Measurements from ENCODE around the gene NUP210L. TPM values are rescaled to one million over a fixed set of nuclear protein-coding genes. Genes with fewer than 3 reads are reported as not detected.

The NUP210L gene
- total and polyA plus RNA-seq, 2 experiments from 2014 or later, result not detected

DNA sequence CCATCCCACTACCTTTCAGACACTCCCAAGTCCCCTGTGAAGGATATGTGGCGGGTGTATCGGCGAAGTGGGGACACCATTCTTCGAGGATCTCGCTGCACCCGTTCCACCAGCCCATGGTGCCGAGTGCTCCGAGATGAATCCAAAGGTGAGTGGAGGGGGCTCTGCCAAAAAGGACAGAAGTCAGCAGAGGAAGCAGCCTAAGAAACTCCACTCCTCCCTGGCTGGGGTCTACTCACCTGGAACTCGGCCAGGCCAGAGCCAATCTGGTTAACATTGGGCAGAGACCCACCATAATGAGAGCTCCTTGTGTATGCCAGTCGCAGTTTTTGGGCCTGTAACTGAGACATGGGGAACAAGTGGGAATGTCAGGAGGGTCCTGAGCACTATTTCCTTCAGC is 200.0 kb downstream of the NUP210L start:
- Histone ChIP-seq H3K27ac (peak overlapping the region; percentile 16), H3K4me3 (no peak overlapping the region), H3K36me3 (peaks cover 21% of the 10 kb centered on the region), H3K9me3 (ENCODE audit: low read depth) (no peaks in the 10 kb centered on the region), H3K4me1 (ENCODE audit: low read depth) (peaks cover 24% of the 10 kb centered on the region), H3K27me3 (no peaks in the 10 kb centered on the region)
- no peak for DNase-seq (ENCODE audit: low read depth in 1 of 2, low spot score in 1 of 2)
- TF ChIP-seq, protein P1, sequence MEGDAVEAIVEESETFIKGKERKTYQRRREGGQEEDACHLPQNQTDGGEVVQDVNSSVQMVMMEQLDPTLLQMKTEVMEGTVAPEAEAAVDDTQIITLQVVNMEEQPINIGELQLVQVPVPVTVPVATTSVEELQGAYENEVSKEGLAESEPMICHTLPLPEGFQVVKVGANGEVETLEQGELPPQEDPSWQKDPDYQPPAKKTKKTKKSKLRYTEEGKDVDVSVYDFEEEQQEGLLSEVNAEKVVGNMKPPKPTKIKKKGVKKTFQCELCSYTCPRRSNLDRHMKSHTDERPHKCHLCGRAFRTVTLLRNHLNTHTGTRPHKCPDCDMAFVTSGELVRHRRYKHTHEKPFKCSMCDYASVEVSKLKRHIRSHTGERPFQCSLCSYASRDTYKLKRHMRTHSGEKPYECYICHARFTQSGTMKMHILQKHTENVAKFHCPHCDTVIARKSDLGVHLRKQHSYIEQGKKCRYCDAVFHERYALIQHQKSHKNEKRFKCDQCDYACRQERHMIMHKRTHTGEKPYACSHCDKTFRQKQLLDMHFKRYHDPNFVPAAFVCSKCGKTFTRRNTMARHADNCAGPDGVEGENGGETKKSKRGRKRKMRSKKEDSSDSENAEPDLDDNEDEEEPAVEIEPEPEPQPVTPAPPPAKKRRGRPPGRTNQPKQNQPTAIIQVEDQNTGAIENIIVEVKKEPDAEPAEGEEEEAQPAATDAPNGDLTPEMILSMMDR (IDR thresholded peaks at IDR 0.05; ENCODE audit: low read depth, low read length), result no peak

DNA sequence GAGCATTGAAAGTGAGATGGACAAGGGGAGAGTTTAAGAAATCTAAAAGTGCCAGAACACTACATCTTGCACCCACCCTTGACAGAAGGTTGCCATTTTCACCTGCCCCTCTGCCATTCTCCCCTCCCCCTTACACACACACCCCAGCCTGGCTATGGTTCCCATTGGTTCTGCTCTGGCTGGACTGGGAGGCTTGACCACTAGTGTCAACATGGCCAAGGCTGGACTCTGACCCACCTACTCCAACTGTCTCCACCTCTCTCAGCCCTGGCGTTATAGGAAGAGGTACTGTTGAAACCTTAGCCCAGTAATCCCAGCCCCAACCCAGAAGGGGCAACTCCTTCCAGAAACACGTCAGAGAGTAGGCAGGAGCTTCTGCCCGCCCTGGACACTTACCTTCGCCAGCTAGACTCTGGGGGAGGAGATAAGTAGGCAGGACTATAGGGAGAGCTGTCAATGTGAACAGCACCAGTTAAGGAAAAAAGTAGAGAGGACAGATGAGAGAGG is 201.0 kb downstream of the NUP210L start:
- Histone ChIP-seq H3K4me1 (ENCODE audit: low read depth) (peaks cover 21% of the 10 kb centered on the region), H3K9me3 (ENCODE audit: low read depth) (no peaks in the 10 kb centered on the region), H3K4me3 (no peak overlapping the region), H3K36me3 (peaks cover 27% of the 10 kb centered on the region), H3K27ac (peak overlapping the region; percentile 16), H3K27me3 (no peaks in the 10 kb centered on the region)
- TF ChIP-seq, protein P1 (IDR thresholded peaks at IDR 0.05; ENCODE audit: low read depth, low read length), result no peak
- DNase-seq (ENCODE audit: low read depth in 1 of 2, low spot score in 1 of 2), result no peak

GRCh38 chr1:153951801-153952200 is 203.1 kb downstream of the NUP210L start:
- Histone ChIP-seq H3K27me3 (no peaks in the 10 kb centered on the region), H3K4me1 (ENCODE audit: low read depth) (peaks cover 18% of the 10 kb centered on the region), H3K4me3 (no peak overlapping the region), H3K9me3 (ENCODE audit: low read depth) (no peaks in the 10 kb centered on the region), H3K36me3 (peaks cover 38% of the 10 kb centered on the region), H3K27ac (no peak overlapping the region)
- TF ChIP-seq, protein P1 (IDR thresholded peaks at IDR 0.05; ENCODE audit: low read depth, low read length), result no peak
- no peak for DNase-seq (ENCODE audit: low read depth in 1 of 2, low spot score in 1 of 2)

GRCh38 chr1:153951183-153951582 is 203.7 kb downstream of the NUP210L start:
- no peak overlapping the region for H3K27ac ChIP-seq
- peaks cover 38% of the 10 kb centered on the region for H3K36me3 ChIP-seq
- TF ChIP-seq, protein P1 (IDR thresholded peaks at IDR 0.05; ENCODE audit: low read depth, low read length), result no peak
- H3K27me3 ChIP-seq, result no peaks in the 10 kb centered on the region
- no peak for DNase-seq (ENCODE audit: low read depth in 1 of 2, low spot score in 1 of 2)
- H3K4me3 ChIP-seq, result no peak overlapping the region
- no peaks in the 10 kb centered on the region for H3K9me3 ChIP-seq (ENCODE audit: low read depth)
- H3K4me1 ChIP-seq (ENCODE audit: low read depth), result peaks cover 12% of the 10 kb centered on the region

GRCh38 chr1:153946622-153947241 is 208.1 kb downstream of the NUP210L start, which contains the start of gene DENND4B:
Gene DENND4B, minus strand, starts transcription at chr1:153946718. Its CDS starts 2,344 bp downstream, at chr1:153944374.
- Histone ChIP-seq H3K27me3 (no peaks in the 10 kb centered on the region), H3K9me3 (ENCODE audit: low read depth) (no peaks in the 10 kb centered on the region), H3K4me3 (peak within 1 kb of the TSS; percentile 99), H3K36me3 (peaks cover 42% of the 10 kb centered on the region), H3K27ac (peak within 1 kb of the TSS; percentile 90), H3K4me1 (ENCODE audit: low read depth) (peaks cover 5% of the 10 kb centered on the region)
- TF ChIP-seq, protein P1 (IDR thresholded peaks at IDR 0.05; ENCODE audit: low read depth, low read length), result peak; percentile 85
- peak; percentile 87 to 91 for DNase-seq (ENCODE audit: low read depth in 1 of 2, low spot score in 1 of 2)

All from cardiac muscle cell (in vitro differentiated cells and primary cell).